ENCODE measurements around the gene ATL2.

DNA sequence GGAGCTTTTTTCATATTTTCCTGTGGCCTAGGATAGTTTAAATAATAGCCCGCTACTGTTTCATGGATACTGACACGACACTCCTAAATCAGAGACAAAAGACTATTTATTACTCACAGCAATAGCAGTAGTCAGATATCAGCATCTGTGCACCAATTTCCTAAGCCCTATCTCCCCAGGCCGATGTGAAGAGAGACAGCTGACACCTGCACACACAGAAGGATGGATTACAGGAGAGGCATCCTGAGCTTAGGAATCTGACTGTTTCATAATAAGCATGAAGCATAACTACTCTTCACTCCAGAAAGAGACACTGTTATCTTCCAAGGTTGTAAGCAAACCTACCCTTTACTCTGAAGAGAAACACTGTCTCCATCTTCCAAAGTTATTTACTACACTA, 105.4 kb downstream of the ATL2 start:
- TF ChIP-seq, protein P1, sequence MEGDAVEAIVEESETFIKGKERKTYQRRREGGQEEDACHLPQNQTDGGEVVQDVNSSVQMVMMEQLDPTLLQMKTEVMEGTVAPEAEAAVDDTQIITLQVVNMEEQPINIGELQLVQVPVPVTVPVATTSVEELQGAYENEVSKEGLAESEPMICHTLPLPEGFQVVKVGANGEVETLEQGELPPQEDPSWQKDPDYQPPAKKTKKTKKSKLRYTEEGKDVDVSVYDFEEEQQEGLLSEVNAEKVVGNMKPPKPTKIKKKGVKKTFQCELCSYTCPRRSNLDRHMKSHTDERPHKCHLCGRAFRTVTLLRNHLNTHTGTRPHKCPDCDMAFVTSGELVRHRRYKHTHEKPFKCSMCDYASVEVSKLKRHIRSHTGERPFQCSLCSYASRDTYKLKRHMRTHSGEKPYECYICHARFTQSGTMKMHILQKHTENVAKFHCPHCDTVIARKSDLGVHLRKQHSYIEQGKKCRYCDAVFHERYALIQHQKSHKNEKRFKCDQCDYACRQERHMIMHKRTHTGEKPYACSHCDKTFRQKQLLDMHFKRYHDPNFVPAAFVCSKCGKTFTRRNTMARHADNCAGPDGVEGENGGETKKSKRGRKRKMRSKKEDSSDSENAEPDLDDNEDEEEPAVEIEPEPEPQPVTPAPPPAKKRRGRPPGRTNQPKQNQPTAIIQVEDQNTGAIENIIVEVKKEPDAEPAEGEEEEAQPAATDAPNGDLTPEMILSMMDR (IDR thresholded peaks at IDR 0.05; ENCODE audit: poor library complexity) = no peak
- TF ChIP-seq EZH2phosphoT487 (IDR thresholded peaks at IDR 0.05; ENCODE audit: low read depth, severe bottlenecking, unreplicated experiment) = no peak

Data from hepatocyte (in vitro differentiated cells).